SU-DHL-6 (cell line): Measurements from ENCODE around the gene CRPPA.

ENCODE experiments used
- H2AFZ ChIP-seq: fragments of 200-600 bp; sonication (generic); 2 replicates; pipeline ENCODE4 v1.6.1; 2014; ENCODE audit warnings: low read depth, mild to moderate bottlenecking, moderate library complexity, mixed read lengths, antibody characterized with exemption, low read length; ENCODE audit not compliant: severe bottlenecking
- H3F3A ChIP-seq: fragments of 200-600 bp; shearing (Covaris generic); 2 replicates; pipeline ENCODE4 v1.6.0; 2016; ENCODE audit warnings: antibody characterized with exemption, mild to moderate bottlenecking; ENCODE audit not compliant: insufficient read depth
- H3K27ac ChIP-seq: fragments of 200-600 bp; sonication (generic); 2 replicates; pipeline ENCODE4 v1.5.1; 2016; ENCODE audit warnings: low read depth, mild to moderate bottlenecking, low read length, moderate library complexity, mixed read lengths
- H3K27me3 ChIP-seq: fragments of 200-600 bp; sonication (generic), shearing (Covaris generic); 2 replicates; pipeline ENCODE4 v1.6.0; 2014; ENCODE audit warnings: mild to moderate bottlenecking, low read length
- H3K36me3 ChIP-seq: fragments of 200-600 bp; sonication (generic); 2 replicates; pipeline ENCODE4 v1.6.1; 2014; ENCODE audit warnings: mild to moderate bottlenecking, low read length, mixed read lengths
- H3K4me2 ChIP-seq: fragments of 300-600, 200-600 bp; shearing (Covaris generic), sonication (generic); 2 replicates; pipeline ENCODE4 v1.6.0; 2014; ENCODE audit warnings: low read length, low read depth, mild to moderate bottlenecking; ENCODE audit not compliant: poor library complexity, severe bottlenecking
- H3K4me3 ChIP-seq: fragments of 200-600 bp; sonication (generic); 2 replicates; pipeline ENCODE4 v1.5.1; 2014; ENCODE audit warnings: antibody characterized with exemption, low read length, mild to moderate bottlenecking, mixed read lengths; ENCODE audit not compliant: insufficient read depth, poor library complexity, severe bottlenecking
- H3K79me2 ChIP-seq: fragments of 200-600 bp; sonication (generic); 2 replicates; pipeline ENCODE4 v1.6.1; 2014; ENCODE audit warnings: mild to moderate bottlenecking, low read length, moderate library complexity; ENCODE audit not compliant: insufficient read depth
- H3K9ac ChIP-seq: fragments of 200-600 bp; sonication (generic); 2 replicates; pipeline ENCODE4 v1.7.0; 2014; ENCODE audit warnings: mild to moderate bottlenecking, low read length
- H3K9me2 ChIP-seq: fragments of 200-600 bp; sonication (generic); replicated peaks from 2 replicates; pipeline ENCODE4 v1.6.1; 2014; ENCODE audit warnings: low read length; ENCODE audit not compliant: insufficient read depth
- H3K9me3 ChIP-seq: fragments of 200-600 bp; sonication (generic); 2 replicates; pipeline ENCODE4 v1.6.1; 2014; ENCODE audit warnings: low read length, mixed read lengths; ENCODE audit not compliant: insufficient read depth
- H4K20me1 ChIP-seq: fragments of 200-600 bp; sonication (generic); 2 replicates; pipeline ENCODE4 v1.6.1; 2014; ENCODE audit warnings: low read depth, mild to moderate bottlenecking, antibody characterized with exemption, low read length, moderate library complexity, mixed read lengths
- EZH2phosphoT487 ChIP-seq: fragments of 200-600 bp; sonication (generic), shearing (Covaris generic); conservative IDR thresholded peaks from 2 replicates; pipeline ENCODE4 v1.6.1; 2018; ENCODE audit warnings: mild to moderate bottlenecking, antibody characterized with exemption, low read length, moderate library complexity, mixed read lengths
- TF ChIP-seq, protein P1 (sequence below): fragments of 200-600 bp; sonication (generic); IDR thresholded peaks from one replicate; pipeline ENCODE4 v1.5.1; 2017; ENCODE audit warnings: antibody characterized with exemption, mild to moderate bottlenecking, low read length, moderate library complexity; ENCODE audit not compliant: insufficient read depth, poor library complexity, severe bottlenecking

The CRPPA gene

DNA sequence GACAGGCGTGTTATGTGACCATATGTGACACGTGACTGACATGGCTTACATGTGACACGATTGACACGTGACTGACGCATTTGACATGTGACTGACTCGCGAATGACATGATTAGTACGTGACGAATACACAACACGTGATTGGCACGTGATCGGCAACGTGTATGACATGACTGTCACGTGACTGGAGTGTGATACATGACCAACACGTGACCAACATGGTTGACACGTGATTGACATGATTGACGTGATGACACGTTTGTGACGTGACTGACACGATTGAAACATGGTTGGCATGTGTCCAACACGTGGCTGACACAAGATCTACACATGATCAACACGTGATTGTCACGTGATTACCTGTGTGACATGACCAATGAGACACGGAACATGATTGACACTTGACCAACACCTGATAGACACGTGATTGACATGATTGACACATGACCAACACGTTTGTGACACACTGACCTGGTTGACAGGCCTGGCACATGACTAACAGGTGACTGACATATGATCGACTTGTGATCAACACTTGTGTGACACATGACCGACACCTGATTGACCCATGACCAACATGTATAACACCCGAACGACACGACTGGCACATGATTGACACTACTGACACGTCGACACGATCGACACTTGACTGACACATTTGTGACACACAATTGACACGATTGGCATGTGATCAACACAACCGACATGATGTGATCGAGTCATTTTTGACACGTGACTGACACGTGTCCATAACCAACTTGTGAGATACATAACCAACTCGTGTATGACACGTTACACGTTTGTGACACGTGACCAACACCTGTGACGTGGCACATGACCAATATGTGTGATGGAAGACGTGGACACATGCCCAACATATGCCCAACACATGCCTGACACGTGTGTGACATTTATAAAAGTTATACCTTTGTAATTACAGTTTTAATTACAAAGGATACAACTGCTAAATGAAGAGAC is 21.1 kb downstream of the CRPPA start:
- Histone ChIP-seq H3K4me2 (no peak overlapping the region), H3F3A (peaks cover 18% of the 10 kb centered on the region), H3K36me3 (no peaks in the 10 kb centered on the region), H3K27me3 (no peaks in the 10 kb centered on the region), H3K27ac (no peak overlapping the region), H3K9me2 (no peaks in the 10 kb centered on the region), H3K4me3 (no peak overlapping the region), H3K79me2 (no peaks in the 10 kb centered on the region), H3K9me3 (peaks cover 45% of the 10 kb centered on the region; the same call in 1 of the 2 replicates), H3K9ac (no peak overlapping the region), H2AFZ (no peak overlapping the region), H4K20me1 (no peaks in the 10 kb centered on the region)
- TF ChIP-seq EZH2phosphoT487 = no peak
- TF ChIP-seq, protein P1, sequence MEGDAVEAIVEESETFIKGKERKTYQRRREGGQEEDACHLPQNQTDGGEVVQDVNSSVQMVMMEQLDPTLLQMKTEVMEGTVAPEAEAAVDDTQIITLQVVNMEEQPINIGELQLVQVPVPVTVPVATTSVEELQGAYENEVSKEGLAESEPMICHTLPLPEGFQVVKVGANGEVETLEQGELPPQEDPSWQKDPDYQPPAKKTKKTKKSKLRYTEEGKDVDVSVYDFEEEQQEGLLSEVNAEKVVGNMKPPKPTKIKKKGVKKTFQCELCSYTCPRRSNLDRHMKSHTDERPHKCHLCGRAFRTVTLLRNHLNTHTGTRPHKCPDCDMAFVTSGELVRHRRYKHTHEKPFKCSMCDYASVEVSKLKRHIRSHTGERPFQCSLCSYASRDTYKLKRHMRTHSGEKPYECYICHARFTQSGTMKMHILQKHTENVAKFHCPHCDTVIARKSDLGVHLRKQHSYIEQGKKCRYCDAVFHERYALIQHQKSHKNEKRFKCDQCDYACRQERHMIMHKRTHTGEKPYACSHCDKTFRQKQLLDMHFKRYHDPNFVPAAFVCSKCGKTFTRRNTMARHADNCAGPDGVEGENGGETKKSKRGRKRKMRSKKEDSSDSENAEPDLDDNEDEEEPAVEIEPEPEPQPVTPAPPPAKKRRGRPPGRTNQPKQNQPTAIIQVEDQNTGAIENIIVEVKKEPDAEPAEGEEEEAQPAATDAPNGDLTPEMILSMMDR = no peak

DNA sequence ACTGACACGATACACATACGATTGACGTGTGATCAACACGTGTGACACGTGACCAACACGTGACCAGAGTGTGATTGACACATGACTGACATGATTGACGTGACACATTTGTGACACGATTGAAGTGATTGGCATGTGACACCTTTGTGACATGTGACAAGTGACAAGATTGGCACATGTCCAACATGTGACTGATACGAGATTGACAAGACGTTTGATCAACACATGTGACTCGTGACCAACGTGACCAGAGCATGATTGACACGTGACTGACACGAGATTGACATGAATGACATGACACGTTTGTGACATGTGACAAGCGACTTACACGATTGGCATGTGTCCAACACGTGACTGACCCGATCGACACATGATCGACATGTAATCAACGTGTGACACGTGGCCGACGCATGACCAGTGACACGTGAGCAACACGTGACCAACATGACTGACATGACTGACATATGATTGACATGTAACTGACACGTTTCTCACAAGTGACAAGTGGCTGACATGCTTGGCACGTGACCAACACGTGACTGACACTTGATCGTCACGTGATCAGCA is 22.0 kb downstream of the CRPPA start:
- H3K9me3 ChIP-seq = peaks cover 45% of the 10 kb centered on the region; the same call in 1 of the 2 replicates

DNA sequence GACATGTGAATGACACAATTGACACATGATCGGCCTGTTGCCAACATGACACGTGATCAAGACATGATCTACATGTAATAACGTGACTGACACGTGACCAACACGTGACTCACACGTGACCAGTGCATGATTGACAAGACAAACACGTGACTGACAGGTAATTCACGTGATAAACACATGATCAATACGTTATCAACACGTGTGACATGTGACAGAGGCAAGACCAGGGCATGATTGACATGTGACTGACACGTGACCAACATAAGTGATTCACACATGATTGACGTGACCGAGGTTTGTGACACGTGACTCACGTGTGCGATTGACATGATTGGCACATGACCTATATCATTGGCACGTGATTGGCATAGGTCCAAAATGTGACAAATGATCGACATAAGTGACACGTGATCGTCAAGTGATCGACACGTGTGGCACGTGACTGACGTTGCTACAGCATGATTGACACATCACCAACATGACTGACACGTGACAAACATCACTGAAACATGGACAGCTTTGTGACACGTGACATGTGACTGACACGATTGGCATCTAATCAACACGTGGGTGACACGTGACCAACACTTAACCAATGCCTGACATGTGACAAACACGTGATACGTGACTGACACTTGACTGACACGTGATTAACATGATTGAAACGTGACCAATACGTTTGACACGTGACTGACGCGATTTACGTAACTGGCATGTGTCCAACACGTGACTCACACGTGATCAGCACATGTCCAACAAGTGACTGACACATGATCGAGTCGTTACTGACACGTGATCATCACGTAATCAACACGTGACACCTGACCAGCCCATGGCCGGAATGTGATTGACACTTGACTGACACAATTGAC is 23.0 kb downstream of the CRPPA start:
- no peaks in the 10 kb centered on the region for H3K27me3 ChIP-seq
- H3K4me3 ChIP-seq = no peak overlapping the region
- H3K36me3 ChIP-seq = no peaks in the 10 kb centered on the region
- peaks cover 18% of the 10 kb centered on the region for H3F3A ChIP-seq
- H3K9me3 ChIP-seq = peaks cover 45% of the 10 kb centered on the region; the same call in 1 of the 2 replicates
- no peaks in the 10 kb centered on the region for H3K79me2 ChIP-seq
- H3K4me2 ChIP-seq = no peak overlapping the region
- TF ChIP-seq, protein P1 = no peak
- no peak for TF ChIP-seq EZH2phosphoT487
- no peak overlapping the region for H3K9ac ChIP-seq
- H3K27ac ChIP-seq = no peak overlapping the region
- H4K20me1 ChIP-seq = no peaks in the 10 kb centered on the region
- H3K9me2 ChIP-seq = no peaks in the 10 kb centered on the region
- H2AFZ ChIP-seq = no peak overlapping the region

More for the DNA sequence above, 22.0 kb downstream of the CRPPA start:
- TF ChIP-seq EZH2phosphoT487 = no peak
- TF ChIP-seq, protein P1 = no peak
- peaks cover 18% of the 10 kb centered on the region for H3F3A ChIP-seq
- H3K36me3 ChIP-seq = no peaks in the 10 kb centered on the region
- H3K27ac ChIP-seq = no peak overlapping the region
- no peak overlapping the region for H3K9ac ChIP-seq
- no peak overlapping the region for H3K4me3 ChIP-seq
- no peak overlapping the region for H2AFZ ChIP-seq
- H3K4me2 ChIP-seq = no peak overlapping the region
- H4K20me1 ChIP-seq = no peaks in the 10 kb centered on the region
- H3K79me2 ChIP-seq = no peaks in the 10 kb centered on the region
- H3K27me3 ChIP-seq = no peaks in the 10 kb centered on the region
- H3K9me2 ChIP-seq = no peaks in the 10 kb centered on the region
